GM18873 (cell line): ENCODE results near the gene SLC5A1.

Experiments
- ATAC-seq: cut with Tn5 transposase; IDR thresholded peaks from one replicate; pipeline ENCODE4 v1.9.1; 2021; ENCODE audit warnings: mild to moderate bottlenecking, moderate library complexity, moderate number of reproducible peaks; ENCODE audit not compliant: unreplicated experiment, low FRiP score

The SLC5A1 gene

DNA sequence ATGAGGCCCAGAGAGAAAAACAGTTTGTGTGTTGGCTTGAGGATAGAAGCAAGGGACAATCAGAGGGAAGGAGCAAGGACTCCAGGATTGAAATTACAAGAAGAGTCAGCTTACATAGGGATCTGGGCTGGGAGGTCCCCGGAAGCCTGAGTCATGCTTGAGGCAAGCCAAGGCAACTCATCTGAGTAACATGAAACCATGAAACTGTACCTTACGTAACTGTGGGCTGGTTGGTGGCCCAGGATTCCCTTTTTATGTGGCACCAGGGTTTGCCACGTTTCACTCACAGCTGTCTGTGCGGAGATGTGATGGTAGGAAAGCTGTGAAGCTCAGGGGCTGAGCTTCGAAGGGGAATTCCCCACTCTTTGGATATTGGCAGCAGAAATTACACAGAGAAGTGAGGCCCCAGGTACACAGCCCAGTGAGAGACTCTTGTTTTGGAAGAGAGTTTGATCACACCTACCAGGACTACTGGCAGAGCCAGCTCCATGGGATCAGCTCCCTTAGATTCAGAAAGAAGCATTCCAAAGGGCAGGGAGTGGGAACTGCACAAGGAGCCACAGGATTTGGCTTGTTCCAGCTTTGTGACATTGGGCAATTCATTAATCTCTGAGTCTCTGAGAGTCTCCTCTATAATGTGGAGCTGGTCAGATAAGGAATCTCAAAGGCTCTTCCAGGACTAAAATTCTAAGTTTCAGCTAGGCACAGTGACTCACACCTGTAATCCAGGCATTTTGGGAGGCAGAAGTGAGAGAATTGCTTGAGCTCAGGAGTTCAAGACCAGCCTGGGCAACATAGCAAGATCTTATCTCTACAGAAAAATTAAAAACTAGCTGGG is 7.8 kb downstream of the SLC5A1 start:
- ATAC-seq, result no peak

DNA sequence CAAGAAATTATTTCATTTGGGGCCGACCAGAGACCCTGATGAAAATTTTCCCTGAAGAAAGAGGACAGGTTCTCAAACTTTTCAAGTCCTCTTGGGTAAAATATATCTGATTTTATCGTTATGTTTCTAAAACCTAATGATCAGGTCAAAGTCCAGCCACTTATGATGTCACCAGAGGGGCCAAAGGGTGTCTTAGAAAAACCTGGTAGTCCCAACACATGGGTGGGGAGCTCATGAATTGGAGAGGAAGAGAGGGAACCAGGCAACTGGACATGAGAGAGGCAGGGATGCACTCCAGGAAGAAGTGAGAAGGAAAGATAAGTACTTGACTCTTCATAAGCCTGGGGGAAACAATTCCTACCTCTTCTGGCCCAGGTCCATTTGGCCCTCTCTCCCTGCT is 9.2 kb downstream of the SLC5A1 start:
- no peak for ATAC-seq

- no peak for ATAC-seq
Observed at GRCh38 chr22:32052936-32053791, 10.1 kb downstream of the SLC5A1 start.

DNA sequence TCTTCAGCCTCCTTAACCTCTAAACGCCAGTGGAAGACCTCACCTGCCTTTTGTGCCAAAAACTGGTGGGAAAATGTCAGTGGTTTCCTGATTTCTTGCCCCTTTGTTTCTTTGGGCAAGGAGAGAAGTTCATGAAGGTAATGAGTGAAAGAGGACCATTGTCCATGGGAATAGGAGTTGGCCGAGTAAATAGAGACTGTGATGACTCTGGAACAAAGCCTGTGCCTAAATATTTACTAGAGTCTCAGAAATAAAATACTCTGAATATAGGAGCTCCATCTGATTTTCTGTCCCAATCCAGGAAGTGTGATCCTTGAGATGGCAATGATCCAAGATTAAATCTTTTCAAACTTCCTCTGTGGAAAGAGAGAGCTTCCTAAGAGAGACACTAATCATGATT is 12.0 kb downstream of the SLC5A1 start:
- ATAC-seq, result no peak

- ATAC-seq, result no peak
Observed at GRCh38 chr22:32058656-32059260, 15.7 kb downstream of the SLC5A1 start.

DNA sequence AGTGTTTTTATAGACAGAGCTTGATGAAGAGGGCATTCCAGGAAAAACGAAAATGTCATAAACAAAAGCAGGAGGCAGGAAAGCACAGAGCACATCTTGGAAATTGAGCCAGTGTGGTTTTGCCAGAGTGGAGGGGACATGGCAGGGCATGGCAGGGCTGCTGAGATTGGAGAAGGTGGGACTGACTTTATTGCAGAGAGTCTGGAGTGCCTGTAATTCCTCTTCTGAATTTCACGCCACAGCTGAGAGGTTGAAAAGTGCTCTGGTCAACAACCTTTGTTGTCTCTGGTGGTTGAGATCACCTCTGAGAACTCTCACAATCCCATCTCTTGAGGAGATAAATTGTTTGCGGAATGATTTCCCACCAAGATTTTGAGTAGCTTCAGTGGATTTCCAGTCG is 16.4 kb downstream of the SLC5A1 start:
- ATAC-seq, result no peak

- ATAC-seq, result no peak
Observed at GRCh38 chr22:32063701-32064100, 20.6 kb downstream of the SLC5A1 start.

GRCh38 chr22:32066820-32067219 is 23.8 kb downstream of the SLC5A1 start:
- no peak for ATAC-seq

- ATAC-seq, result no peak
Observed at GRCh38 chr22:32067613-32068012, 24.6 kb downstream of the SLC5A1 start.

GRCh38 chr22:32069579-32070372 is 26.7 kb downstream of the SLC5A1 start:
- ATAC-seq, result no peak

DNA sequence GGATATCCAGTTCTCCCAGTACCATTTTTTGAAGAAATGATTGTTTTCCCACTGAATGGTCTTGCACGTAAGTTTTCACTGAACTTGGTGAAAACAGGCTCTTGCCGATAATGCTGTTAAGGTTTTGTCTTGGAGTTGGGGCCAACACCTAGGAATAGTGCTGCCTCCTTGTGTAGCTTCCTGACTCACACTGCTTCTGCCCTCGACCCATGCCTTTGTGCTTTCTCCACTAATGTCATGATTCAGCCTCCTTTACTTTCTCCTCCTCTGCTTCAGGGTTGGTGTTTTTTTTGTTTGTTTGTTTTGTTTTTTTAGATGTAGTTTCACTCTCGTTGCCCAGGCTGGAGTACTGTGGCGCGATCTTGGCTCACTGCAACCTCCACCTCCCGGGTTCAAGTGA is 30.2 kb downstream of the SLC5A1 start:
- no peak for ATAC-seq

DNA sequence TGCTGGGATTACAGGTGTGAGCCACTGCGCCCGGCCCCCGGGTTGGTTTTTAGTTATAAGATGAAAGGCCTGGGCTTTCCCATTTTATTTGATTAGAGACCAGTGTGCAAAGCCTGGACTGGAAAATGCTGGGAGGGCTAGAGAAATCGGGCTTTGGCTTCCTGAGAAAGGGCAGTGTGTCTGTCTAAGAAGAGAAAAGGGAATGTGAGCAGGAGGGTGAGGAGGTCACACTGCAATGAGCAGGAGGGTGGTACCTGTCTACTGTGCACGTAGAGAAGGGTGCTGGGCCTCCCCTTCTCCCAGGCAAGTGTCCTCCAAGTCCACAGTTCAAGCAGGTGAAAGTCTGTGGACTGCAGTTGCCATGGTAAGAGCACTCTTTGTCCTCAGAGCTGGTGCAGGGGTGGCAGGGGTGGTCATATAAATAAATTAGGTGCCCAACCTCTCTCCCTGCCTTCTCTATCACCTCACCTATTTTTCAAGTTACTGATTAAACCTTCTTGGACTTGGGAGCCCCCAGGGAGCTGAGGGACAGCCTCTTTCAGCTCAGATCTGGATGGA is 30.8 kb downstream of the SLC5A1 start:
- ATAC-seq, result no peak

DNA sequence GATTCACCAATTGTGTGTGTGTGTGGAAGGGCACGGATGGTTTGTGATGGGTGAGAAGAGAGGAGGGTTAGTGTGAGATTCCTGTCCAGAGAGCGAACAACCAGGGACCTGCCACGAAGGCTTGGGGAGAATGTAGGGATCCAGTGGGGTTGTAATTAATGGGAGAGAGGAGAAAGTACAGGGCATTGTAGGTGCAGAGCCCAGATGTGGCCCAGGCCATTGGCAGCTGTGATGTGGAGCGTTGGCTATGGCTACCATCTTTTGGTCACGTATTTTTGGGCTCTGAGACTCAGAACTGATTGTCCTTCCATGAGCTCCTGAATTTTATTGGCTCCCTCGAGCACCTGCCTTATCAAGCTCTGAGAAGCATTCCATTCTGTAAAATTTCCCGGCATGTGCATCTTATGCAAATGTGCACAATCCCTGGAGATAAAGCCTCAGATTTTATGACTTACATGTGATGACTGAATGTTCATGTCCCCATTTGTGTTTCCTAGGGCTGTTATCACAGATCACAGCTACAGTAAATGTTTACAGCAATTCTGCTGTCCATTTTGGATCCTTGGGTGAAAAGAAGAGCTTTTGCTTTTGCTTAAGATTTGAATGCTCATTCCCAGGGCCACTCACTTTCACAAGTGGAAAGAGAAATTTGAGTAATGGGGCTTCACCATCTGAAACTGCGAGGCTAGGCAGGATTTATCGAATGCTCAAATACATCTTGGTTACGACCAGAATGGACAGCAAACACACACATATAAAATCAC is 33.1 kb downstream of the SLC5A1 start:
- no peak for ATAC-seq

GRCh38 chr22:32076761-32077084 is 33.7 kb downstream of the SLC5A1 start:
- no peak for ATAC-seq

- ATAC-seq, result no peak
Observed at GRCh38 chr22:32077151-32077550, 34.1 kb downstream of the SLC5A1 start.

GRCh38 chr22:32079130-32080089 is 36.3 kb downstream of the SLC5A1 start:
- ATAC-seq, result no peak

DNA sequence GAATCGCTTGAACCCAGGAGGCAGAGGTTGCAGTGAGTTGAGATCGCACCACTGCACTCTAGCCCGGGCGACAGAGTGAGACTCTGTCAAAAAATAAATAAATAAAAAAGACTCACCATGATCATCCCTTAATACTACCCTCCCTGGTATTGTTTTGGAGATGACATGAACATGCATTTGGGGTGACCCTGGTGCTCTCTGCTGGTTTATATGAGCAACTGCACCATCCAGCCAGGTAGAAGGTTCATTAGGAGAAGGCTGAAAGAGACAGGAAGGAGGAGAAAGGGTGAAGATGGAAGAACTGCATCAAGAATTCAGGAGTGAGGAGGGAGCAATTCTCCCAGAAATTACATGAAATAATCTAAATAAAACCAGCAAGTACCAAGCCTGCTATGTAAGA is 37.8 kb downstream of the SLC5A1 start:
- no peak for ATAC-seq

DNA sequence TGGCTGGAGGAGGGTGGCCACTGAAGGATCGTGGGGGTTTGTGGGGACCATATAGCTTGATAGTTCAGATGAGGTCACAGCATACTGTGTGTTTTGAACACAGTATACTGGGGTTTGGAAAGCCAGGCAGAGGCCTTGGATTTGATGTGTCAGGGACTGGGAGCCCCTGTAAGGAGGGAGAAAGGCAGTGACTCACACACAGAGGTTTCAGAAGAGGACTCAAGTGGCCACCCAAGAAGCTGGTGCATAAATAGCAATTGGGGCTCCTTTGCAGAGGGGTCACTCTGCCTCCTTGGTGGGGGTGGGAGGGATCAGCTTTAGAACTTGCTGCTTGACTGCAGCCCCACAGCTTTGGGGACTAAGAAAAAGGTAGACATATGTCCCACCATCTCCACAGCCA is 39.3 kb downstream of the SLC5A1 start:
- ATAC-seq, result no peak
